ENCODE data around the gene MEGF11.

DNA sequence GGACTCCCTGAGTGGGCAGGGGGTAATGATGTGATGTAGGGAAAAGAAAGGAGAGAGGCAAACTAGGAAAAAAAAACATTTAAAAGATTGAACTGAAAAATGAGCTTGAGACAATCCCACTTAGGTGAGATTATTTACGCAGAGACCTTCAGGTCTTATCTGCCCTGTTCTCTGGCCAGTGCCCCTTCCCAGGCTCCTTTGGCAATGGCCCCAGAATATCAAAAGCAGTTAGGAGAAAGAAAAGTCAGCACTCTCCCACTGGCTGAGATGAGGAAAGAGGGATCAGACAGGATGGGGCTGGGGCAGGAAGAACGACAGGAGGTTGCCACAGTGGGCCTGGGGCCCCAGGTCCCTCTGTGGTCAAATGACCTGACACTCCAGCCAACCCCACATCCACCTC is 105.4 kb downstream of the MEGF11 start:
- TF ChIP-seq, protein P1, sequence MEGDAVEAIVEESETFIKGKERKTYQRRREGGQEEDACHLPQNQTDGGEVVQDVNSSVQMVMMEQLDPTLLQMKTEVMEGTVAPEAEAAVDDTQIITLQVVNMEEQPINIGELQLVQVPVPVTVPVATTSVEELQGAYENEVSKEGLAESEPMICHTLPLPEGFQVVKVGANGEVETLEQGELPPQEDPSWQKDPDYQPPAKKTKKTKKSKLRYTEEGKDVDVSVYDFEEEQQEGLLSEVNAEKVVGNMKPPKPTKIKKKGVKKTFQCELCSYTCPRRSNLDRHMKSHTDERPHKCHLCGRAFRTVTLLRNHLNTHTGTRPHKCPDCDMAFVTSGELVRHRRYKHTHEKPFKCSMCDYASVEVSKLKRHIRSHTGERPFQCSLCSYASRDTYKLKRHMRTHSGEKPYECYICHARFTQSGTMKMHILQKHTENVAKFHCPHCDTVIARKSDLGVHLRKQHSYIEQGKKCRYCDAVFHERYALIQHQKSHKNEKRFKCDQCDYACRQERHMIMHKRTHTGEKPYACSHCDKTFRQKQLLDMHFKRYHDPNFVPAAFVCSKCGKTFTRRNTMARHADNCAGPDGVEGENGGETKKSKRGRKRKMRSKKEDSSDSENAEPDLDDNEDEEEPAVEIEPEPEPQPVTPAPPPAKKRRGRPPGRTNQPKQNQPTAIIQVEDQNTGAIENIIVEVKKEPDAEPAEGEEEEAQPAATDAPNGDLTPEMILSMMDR (IDR thresholded peaks at IDR 0.05; ENCODE audit: insufficient read depth, low read length, poor library complexity, severe bottlenecking), result no peak
- no peak for TF ChIP-seq EZH2phosphoT487 (conservative IDR thresholded peaks at IDR 0.05; ENCODE audit: low read length)
